ENCODE results near the gene KCMF1.

The KCMF1 gene

GRCh38 chr2:84962917-84963316 is 8.0 kb upstream of the KCMF1 start:
- H3K9me3 ChIP-seq (ENCODE audit: control extremely low read depth in 1 of 5, control insufficient read depth in 4 of 5, insufficient read depth in 2 of 5, low read depth in 1 of 5, low read length in 4 of 5): no peaks in the 10 kb centered on the region
- peaks cover 0 to 12% (median under 1%) of the 10 kb centered on the region in 4 experiments for H3K4me1 ChIP-seq (ENCODE audit: control extremely low read depth in 1 of 4, control insufficient read depth in 4 of 4, insufficient read depth in 4 of 4, low read length in 3 of 4)
- H3K4me3 ChIP-seq (ENCODE audit: control insufficient read depth in 1 of 7, extremely low read depth in 1 of 7, insufficient read depth in 4 of 7, low read depth in 2 of 7, low read length in 6 of 7): no peak overlapping the region
- H3K36me3 ChIP-seq (ENCODE audit: control insufficient read depth in 4 of 4, insufficient read depth in 4 of 4, low read length in 3 of 4): peaks cover 2 to 31% (median 14%) of the 10 kb centered on the region in 4 experiments
- WGBS (ENCODE audit: insufficient coverage): 98% methylated on average over 4 of the region's 4 CpGs
- H3K27me3 ChIP-seq (replicated peaks in 2 of 5; ENCODE audit: control insufficient read depth in 4 of 5, insufficient read depth in 5 of 5, low read length in 4 of 5): no peaks in the 10 kb centered on the region
- H3K27ac ChIP-seq (ENCODE audit: insufficient read depth in 1 of 2, low read depth in 1 of 2, low read length in 2 of 2, poor library complexity in 1 of 2, severe bottlenecking in 2 of 2): no peak overlapping the region
- CTCF ChIA-PET: no interaction called here
- DNase-seq: no peak
- POLR2A ChIA-PET: interaction anchor here (0.8 kb wide), 1 partner anchor 22 kb away, joined by 3 read pairs; no protein-coding TSS in a partner anchor

GRCh38 chr2:84963323-84963691 is 7.7 kb upstream of the KCMF1 start:
- ChIA-PET CTCF (no interaction called here), POLR2A (interaction anchor here (0.8 kb wide), 1 partner anchor 22 kb away, joined by 3 read pairs; no protein-coding TSS in a partner anchor)
- H3K36me3 ChIP-seq (ENCODE audit: control insufficient read depth in 4 of 4, insufficient read depth in 4 of 4, low read length in 3 of 4): peaks cover 2 to 31% (median 14%) of the 10 kb centered on the region in 4 experiments
- no peak overlapping the region for H3K4me3 ChIP-seq (ENCODE audit: control insufficient read depth in 1 of 7, extremely low read depth in 1 of 7, insufficient read depth in 4 of 7, low read depth in 2 of 7, low read length in 6 of 7)
- no peak for DNase-seq
- H3K4me1 ChIP-seq (ENCODE audit: control extremely low read depth in 1 of 4, control insufficient read depth in 4 of 4, insufficient read depth in 4 of 4, low read length in 3 of 4): peaks cover 2 to 14% (median 3%) of the 10 kb centered on the region in 4 experiments
- H3K9me3 ChIP-seq (ENCODE audit: control extremely low read depth in 1 of 5, control insufficient read depth in 4 of 5, insufficient read depth in 2 of 5, low read depth in 1 of 5, low read length in 4 of 5): no peaks in the 10 kb centered on the region
- no peaks in the 10 kb centered on the region for H3K27me3 ChIP-seq (replicated peaks in 2 of 5; ENCODE audit: control insufficient read depth in 4 of 5, insufficient read depth in 5 of 5, low read length in 4 of 5)
- H3K27ac ChIP-seq (ENCODE audit: insufficient read depth in 1 of 2, low read depth in 1 of 2, low read length in 2 of 2, poor library complexity in 1 of 2, severe bottlenecking in 2 of 2): no peak overlapping the region
- WGBS (ENCODE audit: insufficient coverage): 91% methylated on average over 2 of the region's 2 CpGs

- no peak overlapping the region for H3K27ac ChIP-seq (ENCODE audit: insufficient read depth in 1 of 2, low read depth in 1 of 2, low read length in 2 of 2, poor library complexity in 1 of 2, severe bottlenecking in 2 of 2)
- POLR2A ChIA-PET: no interaction called here
- H3K4me1 ChIP-seq (ENCODE audit: control extremely low read depth in 1 of 4, control insufficient read depth in 4 of 4, insufficient read depth in 4 of 4, low read length in 3 of 4): peaks cover 2 to 20% (median 6%) of the 10 kb centered on the region in 4 experiments
- CTCF ChIA-PET: no interaction called here
- no peaks in the 10 kb centered on the region for H3K27me3 ChIP-seq (replicated peaks in 2 of 5; ENCODE audit: control insufficient read depth in 4 of 5, insufficient read depth in 5 of 5, low read length in 4 of 5)
- peaks cover 2 to 31% (median 14%) of the 10 kb centered on the region in 4 experiments for H3K36me3 ChIP-seq (ENCODE audit: control insufficient read depth in 4 of 4, insufficient read depth in 4 of 4, low read length in 3 of 4)
- no peaks in the 10 kb centered on the region for H3K9me3 ChIP-seq (ENCODE audit: control extremely low read depth in 1 of 5, control insufficient read depth in 4 of 5, insufficient read depth in 2 of 5, low read depth in 1 of 5, low read length in 4 of 5)
- no peak for DNase-seq
- no peak overlapping the region for H3K4me3 ChIP-seq (ENCODE audit: control insufficient read depth in 1 of 7, extremely low read depth in 1 of 7, insufficient read depth in 4 of 7, low read depth in 2 of 7, low read length in 6 of 7)
- 98% methylated on average over 5 of the region's 9 CpGs for WGBS (ENCODE audit: insufficient coverage)
These were observed 7.1 kb upstream of the KCMF1 start for GRCh38 chr2:84963692-84964405.

DNA sequence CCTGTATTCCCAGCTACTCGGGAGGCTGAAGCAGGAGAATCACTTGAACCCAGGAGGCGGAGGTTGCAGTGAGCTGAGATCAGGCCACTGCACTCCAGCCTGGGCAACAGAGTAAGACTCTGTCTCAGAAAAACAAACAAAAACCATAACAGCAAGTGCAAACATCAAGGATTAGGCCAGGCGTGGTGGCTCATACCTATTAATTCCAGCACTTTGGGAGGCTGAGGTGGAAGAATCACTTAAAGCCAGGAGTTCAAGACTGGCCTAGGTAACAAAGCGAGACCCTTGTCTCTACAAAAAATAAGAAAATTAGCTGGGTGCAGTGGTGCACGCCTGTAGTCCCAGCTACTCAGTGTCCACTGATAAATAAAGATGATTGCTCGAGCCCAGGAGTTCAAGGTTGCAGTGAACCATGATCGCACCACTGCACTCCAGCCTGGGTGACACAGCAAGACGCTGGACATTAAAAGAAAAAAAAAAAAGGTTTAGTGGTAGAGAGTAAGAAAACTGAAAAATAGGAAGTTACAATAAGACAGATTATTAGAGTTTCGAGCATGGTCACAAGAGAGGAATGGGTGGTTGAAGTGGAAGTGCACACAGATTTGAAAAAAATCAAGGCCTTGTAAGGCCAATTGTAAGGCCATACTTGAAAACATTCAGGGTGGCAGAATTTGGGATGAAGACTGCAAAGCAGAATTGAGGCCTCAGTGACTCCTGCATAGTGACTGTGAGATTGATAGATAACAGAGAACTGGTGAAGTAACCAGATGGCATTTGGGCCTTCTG is 6.4 kb upstream of the KCMF1 start:
- no peak for DNase-seq
- Histone ChIP-seq H3K27ac (ENCODE audit: insufficient read depth in 1 of 2, low read depth in 1 of 2, low read length in 2 of 2, poor library complexity in 1 of 2, severe bottlenecking in 2 of 2) (no peak overlapping the region), H3K36me3 (ENCODE audit: control insufficient read depth in 4 of 4, insufficient read depth in 4 of 4, low read length in 3 of 4) (peaks cover 2 to 31% (median 14%) of the 10 kb centered on the region in 4 experiments), H3K4me1 (ENCODE audit: control extremely low read depth in 1 of 4, control insufficient read depth in 4 of 4, insufficient read depth in 4 of 4, low read length in 3 of 4) (peaks cover 8 to 27% (median 14%) of the 10 kb centered on the region in 4 experiments), H3K9me3 (ENCODE audit: control extremely low read depth in 1 of 5, control insufficient read depth in 4 of 5, insufficient read depth in 2 of 5, low read depth in 1 of 5, low read length in 4 of 5) (no peaks in the 10 kb centered on the region), H3K27me3 (replicated peaks in 2 of 5; ENCODE audit: control insufficient read depth in 4 of 5, insufficient read depth in 5 of 5, low read length in 4 of 5) (no peaks in the 10 kb centered on the region), H3K4me3 (ENCODE audit: control insufficient read depth in 1 of 7, extremely low read depth in 1 of 7, insufficient read depth in 4 of 7, low read depth in 2 of 7, low read length in 6 of 7) (no peak overlapping the region)
- ChIA-PET POLR2A (no interaction called here), CTCF (no interaction called here)
- WGBS (ENCODE audit: insufficient coverage): 94% methylated on average over 9 of the region's 9 CpGs

DNA sequence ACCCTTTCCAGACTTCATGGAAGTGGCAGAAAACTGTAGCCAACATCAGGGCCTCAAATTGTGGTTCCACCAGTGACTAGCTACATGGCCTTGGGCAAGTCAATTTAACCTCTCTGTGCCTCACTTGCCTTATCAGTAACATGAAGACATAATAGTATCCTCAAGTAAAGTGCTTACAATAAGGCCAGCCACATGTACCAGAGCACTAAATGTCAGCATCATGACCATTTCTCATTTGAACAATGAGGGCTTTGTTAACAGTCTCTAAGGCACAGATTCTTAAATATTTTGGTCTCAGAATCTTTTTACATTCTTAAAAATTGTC is 5.8 kb upstream of the KCMF1 start:
- Histone ChIP-seq H3K9me3 (ENCODE audit: control extremely low read depth in 1 of 5, control insufficient read depth in 4 of 5, insufficient read depth in 2 of 5, low read depth in 1 of 5, low read length in 4 of 5) (no peaks in the 10 kb centered on the region), H3K4me1 (ENCODE audit: control extremely low read depth in 1 of 4, control insufficient read depth in 4 of 4, insufficient read depth in 4 of 4, low read length in 3 of 4) (peaks cover 13 to 31% (median 19%) of the 10 kb centered on the region in 4 experiments), H3K36me3 (ENCODE audit: control insufficient read depth in 4 of 4, insufficient read depth in 4 of 4, low read length in 3 of 4) (peaks cover 2 to 31% (median 14%) of the 10 kb centered on the region in 4 experiments), H3K27ac (ENCODE audit: insufficient read depth in 1 of 2, low read depth in 1 of 2, low read length in 2 of 2, poor library complexity in 1 of 2, severe bottlenecking in 2 of 2) (no peak overlapping the region), H3K27me3 (replicated peaks in 2 of 5; ENCODE audit: control insufficient read depth in 4 of 5, insufficient read depth in 5 of 5, low read length in 4 of 5) (no peaks in the 10 kb centered on the region), H3K4me3 (ENCODE audit: control insufficient read depth in 1 of 7, extremely low read depth in 1 of 7, insufficient read depth in 4 of 7, low read depth in 2 of 7, low read length in 6 of 7) (no peak overlapping the region)
- CTCF ChIA-PET: no interaction called here
- DNase-seq: no peak
- POLR2A ChIA-PET: no interaction called here

- no peak for DNase-seq
- no peak overlapping the region for H3K27ac ChIP-seq (ENCODE audit: insufficient read depth in 1 of 2, low read depth in 1 of 2, low read length in 2 of 2, poor library complexity in 1 of 2, severe bottlenecking in 2 of 2)
- ChIA-PET CTCF (interaction anchor here (0.8 to 1.8 kb wide), 3 partner anchors 10 to 83 kb away, joined by 3 to 4 read pairs (median 3); no protein-coding TSS in a partner anchor), POLR2A (no interaction called here)
- H3K9me3 ChIP-seq (ENCODE audit: control extremely low read depth in 1 of 5, control insufficient read depth in 4 of 5, insufficient read depth in 2 of 5, low read depth in 1 of 5, low read length in 4 of 5): no peaks in the 10 kb centered on the region
- peaks cover 13 to 32% (median 21%) of the 10 kb centered on the region in 4 experiments for H3K4me1 ChIP-seq (ENCODE audit: control extremely low read depth in 1 of 4, control insufficient read depth in 4 of 4, insufficient read depth in 4 of 4, low read length in 3 of 4)
- no peak overlapping the region for H3K4me3 ChIP-seq (ENCODE audit: control insufficient read depth in 1 of 7, extremely low read depth in 1 of 7, insufficient read depth in 4 of 7, low read depth in 2 of 7, low read length in 6 of 7)
- WGBS (ENCODE audit: insufficient coverage): 100% methylated on average over 1 of the region's 9 CpGs
- H3K36me3 ChIP-seq (ENCODE audit: control insufficient read depth in 4 of 4, insufficient read depth in 4 of 4, low read length in 3 of 4): peaks cover 2 to 31% (median 14%) of the 10 kb centered on the region in 4 experiments
- H3K27me3 ChIP-seq (replicated peaks in 2 of 5; ENCODE audit: control insufficient read depth in 4 of 5, insufficient read depth in 5 of 5, low read length in 4 of 5): no peaks in the 10 kb centered on the region
These were observed 5.1 kb upstream of the KCMF1 start for GRCh38 chr2:84965827-84966226.

- peaks cover 13 to 32% (median 21%) of the 10 kb centered on the region in 4 experiments for H3K4me1 ChIP-seq (ENCODE audit: control extremely low read depth in 1 of 4, control insufficient read depth in 4 of 4, insufficient read depth in 4 of 4, low read length in 3 of 4)
- WGBS (ENCODE audit: insufficient coverage): 88% methylated on average over 3 of the region's 7 CpGs
- DNase-seq: no peak
- POLR2A ChIA-PET: interaction anchor here (0.6 kb wide), 1 partner anchor 20 kb away, joined by 3 read pairs; no protein-coding TSS in a partner anchor
- H3K9me3 ChIP-seq (ENCODE audit: control extremely low read depth in 1 of 5, control insufficient read depth in 4 of 5, insufficient read depth in 2 of 5, low read depth in 1 of 5, low read length in 4 of 5): no peaks in the 10 kb centered on the region
- no peak overlapping the region for H3K4me3 ChIP-seq (ENCODE audit: control insufficient read depth in 1 of 7, extremely low read depth in 1 of 7, insufficient read depth in 4 of 7, low read depth in 2 of 7, low read length in 6 of 7)
- peaks cover 2 to 29% (median 13%) of the 10 kb centered on the region in 4 experiments for H3K36me3 ChIP-seq (ENCODE audit: control insufficient read depth in 4 of 4, insufficient read depth in 4 of 4, low read length in 3 of 4)
- H3K27me3 ChIP-seq (replicated peaks in 2 of 5; ENCODE audit: control insufficient read depth in 4 of 5, insufficient read depth in 5 of 5, low read length in 4 of 5): no peaks in the 10 kb centered on the region
- no peak overlapping the region for H3K27ac ChIP-seq (ENCODE audit: insufficient read depth in 1 of 2, low read depth in 1 of 2, low read length in 2 of 2, poor library complexity in 1 of 2, severe bottlenecking in 2 of 2)
- CTCF ChIA-PET: interaction anchor here (0.7 to 5.2 kb wide), 5 partner anchors 11 to 84 kb away, joined by 3 to 18 read pairs (median 4); no protein-coding TSS in a partner anchor
These were observed 4.2 kb upstream of the KCMF1 start for GRCh38 chr2:84966731-84967130.
